Cerebellar cortex (tissue), 1 donor: ENCODE measurements around the gene DOLK.

Source experiments
- DNase-seq: peaks from one replicate; pipeline ENCODE4 v3.0.0-alpha.2; 2015; ENCODE audit warnings: low spot score

The DOLK gene

GRCh38 chr9:128933731-128934130, 13.7 kb downstream of the DOLK start:
- no peak for DNase-seq

- DNase-seq: no peak
Observed at GRCh38 chr9:128929560-128929959, 17.8 kb downstream of the DOLK start.

GRCh38 chr9:128928624-128929023, 18.8 kb downstream of the DOLK start:
- no peak for DNase-seq

GRCh38 chr9:128927731-128928411, 19.5 kb downstream of the DOLK start:
- DNase-seq: peak; percentile 70

- no peak for DNase-seq
Observed at GRCh38 chr9:128923493-128923883, 23.9 kb downstream of the DOLK start.

GRCh38 chr9:128921881-128922763, 25.3 kb downstream of the DOLK start:
- DNase-seq: peak; percentile 57

- peak; percentile 39 for DNase-seq
Observed at GRCh38 chr9:128920381-128921058, 26.9 kb downstream of the DOLK start, which contains the start of gene PHYHD1. Gene PHYHD1 (plus strand): TSS chr9:128920982. CDS start chr9:128922324, 1,342 bp downstream.

GRCh38 chr9:128919402-128920089, 27.9 kb downstream of the DOLK start:
- DNase-seq: no peak

- DNase-seq: no peak
Observed at GRCh38 chr9:128918921-128919320, 28.5 kb downstream of the DOLK start.

GRCh38 chr9:128917151-128917849, 30.1 kb downstream of the DOLK start:
- DNase-seq: peak; percentile 72

GRCh38 chr9:128916745-128917144, 30.7 kb downstream of the DOLK start:
- no peak for DNase-seq

GRCh38 chr9:128916204-128916603, 31.2 kb downstream of the DOLK start:
- peak; percentile 62 for DNase-seq

GRCh38 chr9:128913995-128914772, 33.2 kb downstream of the DOLK start:
- no peak for DNase-seq

- DNase-seq: no peak
Observed at GRCh38 chr9:128913048-128913900, 34.1 kb downstream of the DOLK start.

GRCh38 chr9:128912270-128912853, 35.0 kb downstream of the DOLK start:
- no peak for DNase-seq

- DNase-seq: no peak
Observed at GRCh38 chr9:128911529-128912035, 35.8 kb downstream of the DOLK start.

- no peak for DNase-seq
Observed at GRCh38 chr9:128910906-128911305, 36.5 kb downstream of the DOLK start.

GRCh38 chr9:128909859-128910258, 37.5 kb downstream of the DOLK start:
- DNase-seq: no peak

- DNase-seq: no peak
Observed at GRCh38 chr9:128908372-128908771, 39.0 kb downstream of the DOLK start.
